Measurements from ENCODE around the gene RYR3. TPM values are rescaled to one million over a fixed set of nuclear protein-coding genes. Genes with fewer than 3 reads are reported as not detected.

The RYR3 gene
- total and polyA plus RNA-seq, 2 donors (not counting 1 experiment from before 2014, with no cell fraction given), result not detected

- no peak for ATAC-seq (ENCODE audit: low read depth)
- Histone ChIP-seq H2AFZ (ENCODE audit: insufficient read depth, low read depth, low read length, poor library complexity, severe bottlenecking) (no peak overlapping the region), H3K4me3 (ENCODE audit: control extremely low read depth in 1 of 5, extremely low read depth in 1 of 5, insufficient read depth in 1 of 5, low read depth in 2 of 5, low read length in 4 of 5) (no peak overlapping the region), H3K27ac (ENCODE audit: low read length in 2 of 2) (no peak overlapping the region), H4K20me1 (ENCODE audit: control insufficient read depth, insufficient read depth, low read length, poor library complexity, severe bottlenecking) (no peaks in the 10 kb centered on the region), H3K36me3 (replicated peaks in 1 of 2; ENCODE audit: control extremely low read depth in 1 of 2, control insufficient read depth in 1 of 2, extremely low read depth in 1 of 2, insufficient read depth in 2 of 2, low read length in 1 of 2) (no peaks in the 10 kb centered on the region), H3K79me2 (ENCODE audit: control insufficient read depth, insufficient read depth, low read length) (no peaks in the 10 kb centered on the region), H3K4me2 (replicated peaks; ENCODE audit: low read depth, low read length, poor library complexity, severe bottlenecking) (no peak overlapping the region), H3K9me3 (ENCODE audit: control extremely low read depth in 1 of 3, control insufficient read depth in 2 of 3, insufficient read depth in 1 of 3, low read length in 2 of 3) (no peaks in the 10 kb centered on the region), H3K27me3 (replicated peaks in 1 of 4; ENCODE audit: control extremely low read depth in 1 of 4, control insufficient read depth in 3 of 4, insufficient read depth in 4 of 4, low read length in 3 of 4) (no peaks in the 10 kb centered on the region), H3K9ac (ENCODE audit: low read length) (no peak overlapping the region), H3K4me1 (ENCODE audit: control insufficient read depth in 2 of 2, insufficient read depth in 2 of 2, low read length in 2 of 2) (peaks cover 4 to 24% of the 10 kb centered on the region in 2 donors)
- intact Hi-C loops (cut with micrococcal nuclease), result no loop called here
- CTCF ChIA-PET, result no interaction called here
- Mint-ChIP-seq H3K4me1 (peaks cover 18% of the 10 kb centered on the region), H3K27me3 (peaks cover 7% of the 10 kb centered on the region), H3K9me3 (ENCODE audit: insufficient read depth) (no peaks in the 10 kb centered on the region), H3K4me3 (no peak overlapping the region), H3K27ac (no peak overlapping the region)
- POLR2A ChIA-PET, result no interaction called here
- 46% methylated on average over 1 of the region's 2 CpGs for WGBS (ENCODE audit: insufficient coverage)
- DNase-seq, result no peak
- no peak for TF ChIP-seq EZH2 (IDR thresholded peaks at IDR 0.05; ENCODE audit: borderline replicate concordance, insufficient read depth, low read depth, low read length, poor library complexity, severe bottlenecking)
- TF ChIP-seq CTCF (IDR thresholded peaks at IDR 0.05), result no peak
Measured at GRCh38 chr15:33638453-33638852, 327.7 kb downstream of the RYR3 start.

- 60% methylated on average over 1 of the region's 4 CpGs for WGBS (ENCODE audit: insufficient coverage)
- H3K4me3 Mint-ChIP-seq, result no peak overlapping the region
- POLR2A ChIA-PET, result no interaction called here
Measured at GRCh38 chr15:33639051-33639450, 328.3 kb downstream of the RYR3 start.

More at GRCh38 chr15:33639051-33639450, 328.3 kb downstream of the RYR3 start:
- DNase-seq, result no peak
- intact Hi-C loops (cut with micrococcal nuclease), result no loop called here
- H3K27me3 ChIP-seq (replicated peaks in 1 of 4; ENCODE audit: control extremely low read depth in 1 of 4, control insufficient read depth in 3 of 4, insufficient read depth in 4 of 4, low read length in 3 of 4), result no peaks in the 10 kb centered on the region
- H3K4me3 ChIP-seq (ENCODE audit: control extremely low read depth in 1 of 5, extremely low read depth in 1 of 5, insufficient read depth in 1 of 5, low read depth in 2 of 5, low read length in 4 of 5), result no peak overlapping the region
- no peak overlapping the region for H3K27ac ChIP-seq (ENCODE audit: low read length in 2 of 2)
- no peaks in the 10 kb centered on the region for H3K36me3 ChIP-seq (replicated peaks in 1 of 2; ENCODE audit: control extremely low read depth in 1 of 2, control insufficient read depth in 1 of 2, extremely low read depth in 1 of 2, insufficient read depth in 2 of 2, low read length in 1 of 2)
- TF ChIP-seq CTCF (IDR thresholded peaks at IDR 0.05) (no peak), EZH2 (IDR thresholded peaks at IDR 0.05; ENCODE audit: borderline replicate concordance, insufficient read depth, low read depth, low read length, poor library complexity, severe bottlenecking) (no peak)
- Mint-ChIP-seq H3K27me3 (peaks cover 7% of the 10 kb centered on the region), H3K4me1 (peaks cover 18% of the 10 kb centered on the region), H3K9me3 (ENCODE audit: insufficient read depth) (no peaks in the 10 kb centered on the region), H3K27ac (no peak overlapping the region)
- no peaks in the 10 kb centered on the region for H4K20me1 ChIP-seq (ENCODE audit: control insufficient read depth, insufficient read depth, low read length, poor library complexity, severe bottlenecking)
- H3K4me1 ChIP-seq (ENCODE audit: control insufficient read depth in 2 of 2, insufficient read depth in 2 of 2, low read length in 2 of 2), result peaks cover 4 to 24% of the 10 kb centered on the region in 2 donors
- no peaks in the 10 kb centered on the region for H3K79me2 ChIP-seq (ENCODE audit: control insufficient read depth, insufficient read depth, low read length)
- H3K9ac ChIP-seq (ENCODE audit: low read length), result no peak overlapping the region
- H2AFZ ChIP-seq (ENCODE audit: insufficient read depth, low read depth, low read length, poor library complexity, severe bottlenecking), result no peak overlapping the region
- no peak overlapping the region for H3K4me2 ChIP-seq (replicated peaks; ENCODE audit: low read depth, low read length, poor library complexity, severe bottlenecking)
- no peak for ATAC-seq (ENCODE audit: low read depth)
- no peaks in the 10 kb centered on the region for H3K9me3 ChIP-seq (ENCODE audit: control extremely low read depth in 1 of 3, control insufficient read depth in 2 of 3, insufficient read depth in 1 of 3, low read length in 2 of 3)
- CTCF ChIA-PET, result no interaction called here
